ENCODE data around the gene HDGFL2. TPM values are rescaled to one million over a fixed set of nuclear protein-coding genes. Genes with fewer than 3 reads are reported as not detected.

The HDGFL2 gene
- polyA plus RNA-seq, 3 donors = 7.0 to 13.2 (median 10.5) TPM

DNA sequence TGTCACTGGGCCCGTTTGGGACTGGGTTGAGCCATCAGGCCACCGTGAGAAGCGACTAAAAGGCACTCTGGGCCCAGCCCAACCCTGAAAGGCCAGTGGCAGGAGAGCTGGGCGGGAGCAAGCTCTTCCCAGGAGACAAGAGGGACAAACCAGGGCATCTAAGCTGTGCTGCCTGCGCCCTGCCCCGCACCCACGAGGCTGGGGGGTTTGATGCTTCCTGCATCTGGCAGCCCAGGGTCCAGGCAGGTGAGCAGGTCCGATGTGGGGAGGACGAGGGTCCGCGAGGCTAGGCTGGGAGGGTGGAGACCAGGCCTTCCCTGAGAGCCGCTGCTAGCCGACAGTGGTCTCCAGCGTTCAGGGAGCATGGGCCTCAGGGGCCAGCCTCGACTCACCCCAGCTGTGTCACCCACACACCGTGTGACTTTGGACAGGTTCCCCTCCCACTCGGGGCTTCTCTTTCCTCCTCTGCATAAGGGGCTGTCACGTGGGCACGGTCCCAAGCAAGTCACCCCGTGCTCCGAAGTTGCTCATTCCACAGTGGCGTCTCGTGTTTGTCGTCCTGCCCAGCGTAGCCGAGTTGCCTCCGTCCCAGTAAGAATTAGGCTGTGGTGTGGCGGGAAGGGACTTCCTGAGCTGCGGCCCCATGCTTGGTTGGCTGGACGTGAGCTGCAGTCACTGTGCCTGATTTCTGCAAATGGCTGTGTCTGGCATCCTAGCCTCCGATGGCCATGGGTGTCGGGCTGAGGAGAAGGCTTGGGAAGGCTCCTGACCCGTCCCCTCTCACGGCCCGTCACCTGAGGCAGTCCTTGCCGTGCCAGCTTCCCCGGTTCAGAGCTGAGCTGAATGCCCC is 30.4 kb downstream of the HDGFL2 start:
- DNase-seq = no peak

DNA sequence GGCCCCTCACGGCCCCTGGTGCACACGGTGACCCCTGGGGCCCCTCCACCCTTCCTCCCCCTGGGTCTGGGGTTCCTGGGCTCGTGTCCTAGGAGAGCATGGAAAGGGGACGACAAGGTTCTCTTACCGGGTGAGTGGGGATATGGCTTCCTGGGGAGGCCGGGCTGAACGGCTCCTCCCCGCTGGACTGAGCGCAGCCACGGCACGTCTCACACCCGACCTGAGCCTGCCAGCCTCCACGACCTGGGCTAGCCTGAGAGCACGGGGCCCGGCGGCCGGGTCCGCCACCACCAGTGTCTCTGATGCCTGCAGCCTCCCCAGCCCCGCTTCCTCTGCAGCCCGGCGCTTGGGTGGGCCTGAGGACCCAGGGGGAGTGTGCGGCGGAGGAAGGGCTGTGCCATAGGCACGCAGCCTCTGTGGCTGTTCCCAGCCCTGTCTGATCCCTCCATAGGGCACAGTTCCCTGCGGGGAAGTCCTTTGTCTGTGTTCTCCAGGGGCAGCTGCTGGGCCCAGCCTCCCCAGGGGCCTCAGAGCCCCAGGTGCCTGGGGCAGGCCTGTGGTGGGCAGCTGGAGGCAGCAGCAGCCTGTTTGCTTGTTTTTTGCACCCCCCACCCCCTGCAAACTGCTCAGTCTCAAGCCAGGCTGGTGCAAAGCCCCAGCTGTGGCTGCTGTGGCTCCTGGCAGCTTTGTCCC is 31.2 kb downstream of the HDGFL2 start:
- no peaks in the 10 kb centered on the region for H3K27me3 ChIP-seq (ENCODE audit: control insufficient read depth in 2 of 2, insufficient read depth in 2 of 2, low read length in 2 of 2)
- H3K4me1 Mint-ChIP-seq = peaks cover 7% of the 10 kb centered on the region
- DNase-seq = no peak
- H3K9ac ChIP-seq (ENCODE audit: insufficient read depth, low read length, poor library complexity, severe bottlenecking) = no peak overlapping the region
- H2AFZ ChIP-seq (ENCODE audit: insufficient read depth, low read depth, low read length, poor library complexity, severe bottlenecking) = no peak overlapping the region
- H3K4me3 ChIP-seq (replicated peaks in 1 of 3; ENCODE audit: low read depth in 2 of 3, low read length in 3 of 3) = no peak overlapping the region
- H3K4me3 Mint-ChIP-seq = no peak overlapping the region
- no peaks in the 10 kb centered on the region for H3K9me3 ChIP-seq (replicated peaks in 1 of 2; ENCODE audit: control insufficient read depth in 1 of 2, insufficient read depth in 1 of 2, low read length in 2 of 2)
- intact Hi-C loops (cut with micrococcal nuclease) = no loop called here
- TF ChIP-seq, protein P1, sequence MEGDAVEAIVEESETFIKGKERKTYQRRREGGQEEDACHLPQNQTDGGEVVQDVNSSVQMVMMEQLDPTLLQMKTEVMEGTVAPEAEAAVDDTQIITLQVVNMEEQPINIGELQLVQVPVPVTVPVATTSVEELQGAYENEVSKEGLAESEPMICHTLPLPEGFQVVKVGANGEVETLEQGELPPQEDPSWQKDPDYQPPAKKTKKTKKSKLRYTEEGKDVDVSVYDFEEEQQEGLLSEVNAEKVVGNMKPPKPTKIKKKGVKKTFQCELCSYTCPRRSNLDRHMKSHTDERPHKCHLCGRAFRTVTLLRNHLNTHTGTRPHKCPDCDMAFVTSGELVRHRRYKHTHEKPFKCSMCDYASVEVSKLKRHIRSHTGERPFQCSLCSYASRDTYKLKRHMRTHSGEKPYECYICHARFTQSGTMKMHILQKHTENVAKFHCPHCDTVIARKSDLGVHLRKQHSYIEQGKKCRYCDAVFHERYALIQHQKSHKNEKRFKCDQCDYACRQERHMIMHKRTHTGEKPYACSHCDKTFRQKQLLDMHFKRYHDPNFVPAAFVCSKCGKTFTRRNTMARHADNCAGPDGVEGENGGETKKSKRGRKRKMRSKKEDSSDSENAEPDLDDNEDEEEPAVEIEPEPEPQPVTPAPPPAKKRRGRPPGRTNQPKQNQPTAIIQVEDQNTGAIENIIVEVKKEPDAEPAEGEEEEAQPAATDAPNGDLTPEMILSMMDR (IDR thresholded peaks at IDR 0.05) = no peak
- no peaks in the 10 kb centered on the region for H4K20me1 ChIP-seq (ENCODE audit: insufficient read depth, low read length)
- H3K4me1 ChIP-seq (ENCODE audit: control insufficient read depth in 1 of 2, insufficient read depth in 2 of 2, low read length in 2 of 2) = peaks cover 0 to 6% of the 10 kb centered on the region in 2 donors
- no peak overlapping the region for H3K27ac Mint-ChIP-seq
- peaks cover 41 to 44% of the 10 kb centered on the region in 2 donors for H3K36me3 ChIP-seq (replicated peaks in 1 of 2; ENCODE audit: control insufficient read depth in 1 of 2, insufficient read depth in 2 of 2, low read length in 2 of 2)
- H3K27ac ChIP-seq (ENCODE audit: low read depth in 1 of 2, low read length in 2 of 2) = no peak overlapping the region
- H3K27me3 Mint-ChIP-seq (ENCODE audit: low read depth in 3 of 3) = no peaks in the 10 kb centered on the region
- 96% methylated on average over 20 of the region's 25 CpGs for WGBS (ENCODE audit: insufficient coverage)
- H3K4me2 ChIP-seq (replicated peaks; ENCODE audit: extremely low read depth, low read length, poor library complexity, severe bottlenecking) = no peak overlapping the region
- peaks cover 40 to 58% of the 10 kb centered on the region in 2 donors for H3K36me3 Mint-ChIP-seq
- no peaks in the 10 kb centered on the region for H3K79me2 ChIP-seq (ENCODE audit: insufficient read depth, low read length)
- H3K9me3 Mint-ChIP-seq = no peaks in the 10 kb centered on the region

More for the DNA sequence above, 30.4 kb downstream of the HDGFL2 start:
- peak overlapping the region in 2 of 7 donors; percentile 22 to 41 for H3K27ac Mint-ChIP-seq
- H4K20me1 ChIP-seq (ENCODE audit: insufficient read depth, low read length) = no peaks in the 10 kb centered on the region
- no peaks in the 10 kb centered on the region for H3K79me2 ChIP-seq (ENCODE audit: insufficient read depth, low read length)
- no peak overlapping the region for H3K9ac ChIP-seq (ENCODE audit: insufficient read depth, low read length, poor library complexity, severe bottlenecking)
- WGBS (ENCODE audit: insufficient coverage) = 93% methylated on average over 29 of the region's 37 CpGs
- TF ChIP-seq, protein P1 (IDR thresholded peaks at IDR 0.05) = no peak
- H3K4me2 ChIP-seq (replicated peaks; ENCODE audit: extremely low read depth, low read length, poor library complexity, severe bottlenecking) = no peak overlapping the region
- H3K27ac ChIP-seq (ENCODE audit: low read depth in 1 of 2, low read length in 2 of 2) = no peak overlapping the region
- peaks cover 7% of the 10 kb centered on the region for H3K4me1 Mint-ChIP-seq
- no peaks in the 10 kb centered on the region for H3K9me3 Mint-ChIP-seq
- H3K36me3 ChIP-seq (replicated peaks in 1 of 2; ENCODE audit: control insufficient read depth in 1 of 2, insufficient read depth in 2 of 2, low read length in 2 of 2) = peaks cover 49 to 52% of the 10 kb centered on the region in 2 donors
- H3K4me3 ChIP-seq (replicated peaks in 1 of 3; ENCODE audit: low read depth in 2 of 3, low read length in 3 of 3) = no peak overlapping the region
- intact Hi-C loops (cut with micrococcal nuclease) = no loop called here
- no peaks in the 10 kb centered on the region for H3K9me3 ChIP-seq (replicated peaks in 1 of 2; ENCODE audit: control insufficient read depth in 1 of 2, insufficient read depth in 1 of 2, low read length in 2 of 2)
- H3K36me3 Mint-ChIP-seq = peaks cover 47 to 58% of the 10 kb centered on the region in 2 donors
- no peak overlapping the region for H2AFZ ChIP-seq (ENCODE audit: insufficient read depth, low read depth, low read length, poor library complexity, severe bottlenecking)
- no peaks in the 10 kb centered on the region for H3K27me3 ChIP-seq (ENCODE audit: control insufficient read depth in 2 of 2, insufficient read depth in 2 of 2, low read length in 2 of 2)
- H3K4me3 Mint-ChIP-seq = no peak overlapping the region
- H3K4me1 ChIP-seq (ENCODE audit: control insufficient read depth in 1 of 2, insufficient read depth in 2 of 2, low read length in 2 of 2) = peaks cover 0 to 6% of the 10 kb centered on the region in 2 donors
- H3K27me3 Mint-ChIP-seq (ENCODE audit: low read depth in 3 of 3) = no peaks in the 10 kb centered on the region

Measured in CD14-positive monocyte (primary cell).